Measurements from ENCODE around the gene TCP1.

GRCh38 chr6:159837511-159837910, 48.1 kb upstream of the TCP1 start:
- TF ChIP-seq, protein P1, sequence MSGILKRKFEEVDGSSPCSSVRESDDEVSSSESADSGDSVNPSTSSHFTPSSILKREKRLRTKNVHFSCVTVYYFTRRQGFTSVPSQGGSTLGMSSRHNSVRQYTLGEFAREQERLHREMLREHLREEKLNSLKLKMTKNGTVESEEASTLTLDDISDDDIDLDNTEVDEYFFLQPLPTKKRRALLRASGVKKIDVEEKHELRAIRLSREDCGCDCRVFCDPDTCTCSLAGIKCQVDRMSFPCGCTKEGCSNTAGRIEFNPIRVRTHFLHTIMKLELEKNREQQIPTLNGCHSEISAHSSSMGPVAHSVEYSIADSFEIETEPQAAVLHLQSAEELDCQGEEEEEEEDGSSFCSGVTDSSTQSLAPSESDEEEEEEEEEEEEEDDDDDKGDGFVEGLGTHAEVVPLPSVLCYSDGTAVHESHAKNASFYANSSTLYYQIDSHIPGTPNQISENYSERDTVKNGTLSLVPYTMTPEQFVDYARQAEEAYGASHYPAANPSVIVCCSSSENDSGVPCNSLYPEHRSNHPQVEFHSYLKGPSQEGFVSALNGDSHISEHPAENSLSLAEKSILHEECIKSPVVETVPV (CRISPR knock-in tag; IDR thresholded peaks at IDR 0.05): no peak
- TF ChIP-seq PPARA (CRISPR knock-in tag; IDR thresholded peaks at IDR 0.05; ENCODE audit: borderline replicate concordance) (no peak), ZFP3 (CRISPR knock-in tag; IDR thresholded peaks at IDR 0.05) (no peak), SNAI2 (CRISPR knock-in tag; IDR thresholded peaks at IDR 0.05) (no peak), ZC3H10 (CRISPR knock-in tag; IDR thresholded peaks at IDR 0.05) (no peak), CREB5 (CRISPR knock-in tag; IDR thresholded peaks at IDR 0.05; ENCODE audit: low read depth) (no peak), BACH2 (CRISPR knock-in tag; IDR thresholded peaks at IDR 0.05; ENCODE audit: borderline replicate concordance) (no peak)
- TF ChIP-seq, protein P2, sequence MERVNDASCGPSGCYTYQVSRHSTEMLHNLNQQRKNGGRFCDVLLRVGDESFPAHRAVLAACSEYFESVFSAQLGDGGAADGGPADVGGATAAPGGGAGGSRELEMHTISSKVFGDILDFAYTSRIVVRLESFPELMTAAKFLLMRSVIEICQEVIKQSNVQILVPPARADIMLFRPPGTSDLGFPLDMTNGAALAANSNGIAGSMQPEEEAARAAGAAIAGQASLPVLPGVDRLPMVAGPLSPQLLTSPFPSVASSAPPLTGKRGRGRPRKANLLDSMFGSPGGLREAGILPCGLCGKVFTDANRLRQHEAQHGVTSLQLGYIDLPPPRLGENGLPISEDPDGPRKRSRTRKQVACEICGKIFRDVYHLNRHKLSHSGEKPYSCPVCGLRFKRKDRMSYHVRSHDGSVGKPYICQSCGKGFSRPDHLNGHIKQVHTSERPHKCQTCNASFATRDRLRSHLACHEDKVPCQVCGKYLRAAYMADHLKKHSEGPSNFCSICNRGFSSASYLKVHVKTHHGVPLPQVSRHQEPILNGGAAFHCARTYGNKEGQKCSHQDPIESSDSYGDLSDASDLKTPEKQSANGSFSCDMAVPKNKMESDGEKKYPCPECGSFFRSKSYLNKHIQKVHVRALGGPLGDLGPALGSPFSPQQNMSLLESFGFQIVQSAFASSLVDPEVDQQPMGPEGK (CRISPR knock-in tag; IDR thresholded peaks at IDR 0.05; ENCODE audit: borderline replicate concordance): no peak
